Measurements from ENCODE around the gene NDUFA3.

NDUFA3 gene

GRCh38 chr19:54107876-54108490 is 5.3 kb downstream of the NDUFA3 start:
- in situ Hi-C loops (cut with HindIII; ENCODE audit: low sequenced_read_pairs): no loop called here

- in situ Hi-C loops (cut with HindIII; ENCODE audit: low sequenced_read_pairs): no loop called here
Measured at GRCh38 chr19:54108496-54108895, 5.8 kb downstream of the NDUFA3 start.

- in situ Hi-C loops (cut with HindIII; ENCODE audit: low sequenced_read_pairs): no loop called here
Measured at GRCh38 chr19:54109651-54110050, 7.0 kb downstream of the NDUFA3 start.

- in situ Hi-C loops (cut with HindIII; ENCODE audit: low sequenced_read_pairs): no loop called here
Measured at GRCh38 chr19:54114340-54115108, 11.9 kb downstream of the NDUFA3 start.

GRCh38 chr19:54115109-54116063 is 12.7 kb downstream of the NDUFA3 start, which contains the start of the genes PRPF31 and TFPT:
Gene PRPF31, plus strand, starts transcription at chr19:54115754. Its CDS starts 2,525 bp downstream, at chr19:54118279.
Gene TFPT, minus strand, starts transcription at chr19:54115657. Its CDS starts 388 bp downstream, at chr19:54115269.
- in situ Hi-C loops (cut with HindIII; ENCODE audit: low sequenced_read_pairs): no loop called here

GRCh38 chr19:54121259-54121658 is 18.6 kb downstream of the NDUFA3 start:
- in situ Hi-C loops (cut with HindIII; ENCODE audit: low sequenced_read_pairs): no loop called here

GRCh38 chr19:54123682-54124081 is 21.0 kb downstream of the NDUFA3 start:
- in situ Hi-C loops (cut with HindIII; ENCODE audit: low sequenced_read_pairs): no loop called here

- in situ Hi-C loops (cut with HindIII; ENCODE audit: low sequenced_read_pairs): no loop called here
Measured at GRCh38 chr19:54124393-54124792, 21.7 kb downstream of the NDUFA3 start.

- in situ Hi-C loops (cut with HindIII; ENCODE audit: low sequenced_read_pairs): no loop called here
Measured at GRCh38 chr19:54125713-54126112, 23.1 kb downstream of the NDUFA3 start.

- in situ Hi-C loops (cut with HindIII; ENCODE audit: low sequenced_read_pairs): no loop called here
Measured at GRCh38 chr19:54127688-54128440, 25.2 kb downstream of the NDUFA3 start.

- in situ Hi-C loops (cut with HindIII; ENCODE audit: low sequenced_read_pairs): no loop called here
Measured at GRCh38 chr19:54128441-54128725, 25.7 kb downstream of the NDUFA3 start.

GRCh38 chr19:54128796-54129616 is 26.4 kb downstream of the NDUFA3 start:
- in situ Hi-C loops (cut with HindIII; ENCODE audit: low sequenced_read_pairs): no loop called here

GRCh38 chr19:54129617-54129996 is 27.0 kb downstream of the NDUFA3 start:
- in situ Hi-C loops (cut with HindIII; ENCODE audit: low sequenced_read_pairs): no loop called here

- in situ Hi-C loops (cut with HindIII; ENCODE audit: low sequenced_read_pairs): no loop called here
Measured at GRCh38 chr19:54133312-54133956, 30.8 kb downstream of the NDUFA3 start.

GRCh38 chr19:54133957-54134590 is 31.4 kb downstream of the NDUFA3 start:
- in situ Hi-C loops (cut with HindIII; ENCODE audit: low sequenced_read_pairs): no loop called here

- in situ Hi-C loops (cut with HindIII; ENCODE audit: low sequenced_read_pairs): no loop called here
Measured at GRCh38 chr19:54136086-54136863, 33.6 kb downstream of the NDUFA3 start.

- in situ Hi-C loops (cut with HindIII; ENCODE audit: low sequenced_read_pairs): no loop called here
Measured at GRCh38 chr19:54136864-54137698, 34.4 kb downstream of the NDUFA3 start.

All from DLD1 (cell line).